22Rv1 (cell line): Measurements from ENCODE around the gene TEKT5.

Experiments used
- CTCF ChIP-seq: fragments of 450-650 bp; IDR thresholded peaks from 2 replicates; pipeline ENCODE4 v1.5.1; 2017; ENCODE audit warnings: mild to moderate bottlenecking
- ZFX ChIP-seq: fragments of 450-650 bp; IDR thresholded peaks from 2 replicates; pipeline ENCODE4 v1.6.1; 2017; ENCODE audit warnings: antibody characterized with exemption, borderline replicate concordance

GRCh38 chr16:10657925-10658324 is 36.8 kb downstream of the TEKT5 start:
- TF ChIP-seq CTCF (no peak), ZFX (no peak)
